DOHH2 (cell line): ENCODE results near the gene ZFP92.

Experiments used
- H3F3A ChIP-seq: fragments of 200-600 bp; sonication (generic), shearing (Covaris generic); 2 replicates; pipeline ENCODE4 v1.6.0; 2016; ENCODE audit warnings: antibody characterized with exemption, mild to moderate bottlenecking; ENCODE audit not compliant: control insufficient read depth, insufficient read depth
- H3K27ac ChIP-seq: fragments of 200-600 bp; sonication (generic); 2 replicates; pipeline ENCODE4 v1.5.1; 2014; ENCODE audit warnings: low read depth, mild to moderate bottlenecking, low read length, moderate library complexity
- H3K27me3 ChIP-seq: fragments of 200-600 bp; sonication (generic); 2 replicates; pipeline ENCODE4 v1.6.1; 2014; ENCODE audit warnings: mild to moderate bottlenecking, low read length, mixed read lengths; ENCODE audit not compliant: control insufficient read depth
- H3K36me3 ChIP-seq: fragments of 200-600 bp; sonication (generic); 2 replicates; pipeline ENCODE4 v1.6.1; 2014; ENCODE audit warnings: mild to moderate bottlenecking, low read length, moderate library complexity, mixed read lengths; ENCODE audit not compliant: control insufficient read depth
- H3K4me1 ChIP-seq: fragments of 200-600 bp; sonication (generic); 2 replicates; pipeline ENCODE4 v1.6.1; 2014; ENCODE audit warnings: mild to moderate bottlenecking, low read length, mixed read lengths; ENCODE audit not compliant: control insufficient read depth
- H3K4me2 ChIP-seq: fragments of 200-600 bp; sonication (generic); 2 replicates; pipeline ENCODE4 v1.6.0; 2014; ENCODE audit warnings: mild to moderate bottlenecking, low read length, moderate library complexity
- H3K4me3 ChIP-seq: fragments of 200-600 bp; sonication (generic); 2 replicates; pipeline ENCODE4 v1.5.1; 2014; ENCODE audit warnings: mild to moderate bottlenecking, low read length, mixed read lengths
- H3K79me2 ChIP-seq: fragments of 200-600 bp; sonication (generic); 2 replicates; pipeline ENCODE4 v1.6.1; 2014; ENCODE audit warnings: mild to moderate bottlenecking, low read length, mixed read lengths; ENCODE audit not compliant: control insufficient read depth
- H3K9me2 ChIP-seq: fragments of 200-600 bp; sonication (generic); replicated peaks from 2 replicates; pipeline ENCODE4 v1.6.1; 2014; ENCODE audit warnings: mild to moderate bottlenecking, low read length, mixed read lengths; ENCODE audit not compliant: control insufficient read depth
- H3K9me3 ChIP-seq: fragments of 200-600 bp; sonication (generic); 2 replicates; pipeline ENCODE4 v1.6.1; 2014; ENCODE audit warnings: antibody characterized with exemption, low read length, mixed read lengths; ENCODE audit not compliant: control insufficient read depth, insufficient read depth
- H4K20me1 ChIP-seq: fragments of 200-600 bp; sonication (generic); 2 replicates; pipeline ENCODE4 v1.6.0; 2014; ENCODE audit warnings: low read depth, mild to moderate bottlenecking, antibody characterized with exemption, low read length, moderate library complexity; ENCODE audit not compliant: control insufficient read depth, insufficient read depth
- EZH2phosphoT487 ChIP-seq: fragments of 200-600 bp; sonication (generic); IDR thresholded peaks from 2 replicates; pipeline ENCODE4 v1.6.1; 2017; ENCODE audit warnings: borderline replicate concordance, mild to moderate bottlenecking, antibody characterized with exemption, low read length, moderate library complexity, mixed read lengths
- TF ChIP-seq, protein P1 (sequence below): fragments of 200-600 bp; sonication (generic); IDR thresholded peaks from one replicate; pipeline ENCODE4 v1.5.1; 2014; ENCODE audit warnings: antibody characterized with exemption, mild to moderate bottlenecking, low read depth, low read length; ENCODE audit not compliant: poor library complexity, severe bottlenecking

The ZFP92 gene

DNA sequence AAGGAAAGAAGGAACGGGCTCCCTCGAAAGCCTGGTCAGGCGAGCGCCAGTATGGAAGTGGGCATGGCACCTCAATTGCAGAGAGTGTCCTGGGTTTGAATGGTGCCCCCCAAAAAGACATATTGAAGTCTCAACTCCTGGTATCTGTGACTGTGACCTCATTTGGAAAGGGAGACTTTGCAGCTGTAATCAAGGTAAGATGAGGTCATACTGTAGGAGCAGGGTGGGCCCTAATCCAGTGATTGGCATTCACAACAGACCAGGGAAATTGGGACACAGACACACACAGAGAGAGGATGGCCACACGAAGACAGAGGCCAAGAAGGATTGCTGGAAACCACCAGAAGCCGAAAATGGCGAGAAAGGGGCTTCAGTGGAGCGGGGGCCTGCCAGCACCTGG, 6.4 kb downstream of the ZFP92 start:
- no peaks in the 10 kb centered on the region for H3K36me3 ChIP-seq
- no peak overlapping the region for H3K4me3 ChIP-seq
- H4K20me1 ChIP-seq = no peaks in the 10 kb centered on the region
- H3K9me2 ChIP-seq = no peaks in the 10 kb centered on the region
- H3K4me1 ChIP-seq = no peaks in the 10 kb centered on the region; the same call in 1 of the 2 replicates
- TF ChIP-seq, protein P1, sequence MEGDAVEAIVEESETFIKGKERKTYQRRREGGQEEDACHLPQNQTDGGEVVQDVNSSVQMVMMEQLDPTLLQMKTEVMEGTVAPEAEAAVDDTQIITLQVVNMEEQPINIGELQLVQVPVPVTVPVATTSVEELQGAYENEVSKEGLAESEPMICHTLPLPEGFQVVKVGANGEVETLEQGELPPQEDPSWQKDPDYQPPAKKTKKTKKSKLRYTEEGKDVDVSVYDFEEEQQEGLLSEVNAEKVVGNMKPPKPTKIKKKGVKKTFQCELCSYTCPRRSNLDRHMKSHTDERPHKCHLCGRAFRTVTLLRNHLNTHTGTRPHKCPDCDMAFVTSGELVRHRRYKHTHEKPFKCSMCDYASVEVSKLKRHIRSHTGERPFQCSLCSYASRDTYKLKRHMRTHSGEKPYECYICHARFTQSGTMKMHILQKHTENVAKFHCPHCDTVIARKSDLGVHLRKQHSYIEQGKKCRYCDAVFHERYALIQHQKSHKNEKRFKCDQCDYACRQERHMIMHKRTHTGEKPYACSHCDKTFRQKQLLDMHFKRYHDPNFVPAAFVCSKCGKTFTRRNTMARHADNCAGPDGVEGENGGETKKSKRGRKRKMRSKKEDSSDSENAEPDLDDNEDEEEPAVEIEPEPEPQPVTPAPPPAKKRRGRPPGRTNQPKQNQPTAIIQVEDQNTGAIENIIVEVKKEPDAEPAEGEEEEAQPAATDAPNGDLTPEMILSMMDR = no peak
- no peak for TF ChIP-seq EZH2phosphoT487
- H3K9me3 ChIP-seq = no peaks in the 10 kb centered on the region
- no peaks in the 10 kb centered on the region for H3F3A ChIP-seq
- H3K4me2 ChIP-seq = no peak overlapping the region
- H3K27ac ChIP-seq = no peak overlapping the region
- no peaks in the 10 kb centered on the region for H3K27me3 ChIP-seq
- no peaks in the 10 kb centered on the region for H3K79me2 ChIP-seq

DNA sequence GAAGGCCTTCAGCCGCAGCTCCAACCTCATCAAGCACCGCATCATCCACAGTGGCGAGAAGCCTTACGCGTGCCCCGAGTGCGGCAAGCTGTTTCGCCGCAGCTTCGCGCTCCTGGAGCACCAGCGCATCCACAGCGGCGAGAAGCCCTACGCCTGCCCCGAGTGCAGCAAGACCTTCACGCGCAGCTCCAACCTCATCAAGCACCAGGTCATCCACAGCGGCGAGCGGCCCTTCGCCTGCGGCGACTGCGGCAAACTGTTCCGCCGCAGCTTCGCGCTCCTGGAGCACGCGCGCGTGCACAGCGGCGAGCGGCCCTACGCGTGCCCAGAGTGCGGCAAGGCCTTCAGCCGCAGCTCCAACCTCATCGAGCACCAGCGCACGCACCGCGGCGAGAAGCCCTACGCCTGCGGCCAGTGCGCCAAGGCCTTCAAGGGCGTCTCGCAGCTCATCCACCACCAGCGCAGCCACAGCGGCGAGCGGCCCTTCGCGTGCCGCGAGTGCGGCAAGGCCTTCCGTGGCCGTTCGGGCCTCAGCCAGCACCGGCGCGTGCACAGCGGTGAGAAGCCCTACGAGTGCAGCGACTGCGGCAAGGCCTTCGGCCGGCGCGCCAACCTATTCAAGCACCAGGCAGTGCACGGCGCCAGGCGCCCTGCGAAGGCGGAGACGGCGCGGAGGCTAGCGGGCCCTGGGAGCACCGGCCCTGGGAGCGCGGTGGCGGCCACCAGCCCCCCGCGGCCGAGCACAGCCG, 9.8 kb downstream of the ZFP92 start:
- H3K27me3 ChIP-seq = no peaks in the 10 kb centered on the region
- H3K9me2 ChIP-seq = no peaks in the 10 kb centered on the region
- H3K27ac ChIP-seq = no peak overlapping the region
- no peaks in the 10 kb centered on the region for H3K79me2 ChIP-seq
- H3K4me1 ChIP-seq = no peaks in the 10 kb centered on the region
- TF ChIP-seq, protein P1 = no peak
- no peak for TF ChIP-seq EZH2phosphoT487
- no peaks in the 10 kb centered on the region for H4K20me1 ChIP-seq
- no peaks in the 10 kb centered on the region for H3F3A ChIP-seq
- no peaks in the 10 kb centered on the region for H3K9me3 ChIP-seq
- H3K36me3 ChIP-seq = no peaks in the 10 kb centered on the region
- no peak overlapping the region for H3K4me3 ChIP-seq
- H3K4me2 ChIP-seq = no peak overlapping the region

DNA sequence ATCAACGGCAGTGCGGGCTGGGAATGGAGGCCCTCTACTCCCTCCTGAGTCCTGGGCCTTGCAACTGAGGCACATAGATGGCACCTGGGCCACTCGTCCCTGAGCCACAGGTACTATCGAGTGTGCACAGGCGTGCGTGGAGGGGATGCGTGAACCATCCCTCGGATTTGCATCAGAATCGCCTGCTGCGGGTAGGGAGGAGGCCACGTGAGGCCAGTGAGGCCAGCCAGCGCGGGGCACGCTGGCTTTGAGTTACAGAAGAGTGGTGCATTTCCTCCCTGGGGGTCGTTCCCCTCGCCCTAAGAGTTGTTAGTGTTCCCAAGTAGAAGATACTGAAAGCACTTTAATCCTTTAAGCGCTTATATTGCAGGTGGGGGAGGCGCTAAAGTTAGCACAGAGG, 10.6 kb downstream of the ZFP92 start:
- Histone ChIP-seq H3K9me2 (no peaks in the 10 kb centered on the region), H3K4me3 (no peak overlapping the region), H3K27me3 (no peaks in the 10 kb centered on the region), H3K79me2 (no peaks in the 10 kb centered on the region), H3K27ac (no peak overlapping the region), H3K36me3 (no peaks in the 10 kb centered on the region), H4K20me1 (no peaks in the 10 kb centered on the region), H3K9me3 (no peaks in the 10 kb centered on the region), H3F3A (no peaks in the 10 kb centered on the region), H3K4me1 (no peaks in the 10 kb centered on the region), H3K4me2 (no peak overlapping the region)
- TF ChIP-seq, protein P1 = no peak
- no peak for TF ChIP-seq EZH2phosphoT487
